SU-DHL-6 (cell line): ENCODE data around the gene SPOCK3.

Experiments used
- H2AFZ ChIP-seq: fragments of 200-600 bp; sonication (generic); 2 replicates; pipeline ENCODE4 v1.6.1; 2014; ENCODE audit warnings: low read depth, mild to moderate bottlenecking, moderate library complexity, mixed read lengths, antibody characterized with exemption, low read length; ENCODE audit not compliant: severe bottlenecking
- H3F3A ChIP-seq: fragments of 200-600 bp; shearing (Covaris generic); 2 replicates; pipeline ENCODE4 v1.6.0; 2016; ENCODE audit warnings: antibody characterized with exemption, mild to moderate bottlenecking; ENCODE audit not compliant: insufficient read depth
- H3K27ac ChIP-seq: fragments of 200-600 bp; sonication (generic); 2 replicates; pipeline ENCODE4 v1.5.1; 2016; ENCODE audit warnings: low read depth, mild to moderate bottlenecking, low read length, moderate library complexity, mixed read lengths
- H3K27me3 ChIP-seq: fragments of 200-600 bp; sonication (generic), shearing (Covaris generic); 2 replicates; pipeline ENCODE4 v1.6.0; 2014; ENCODE audit warnings: mild to moderate bottlenecking, low read length
- H3K36me3 ChIP-seq: fragments of 200-600 bp; sonication (generic); 2 replicates; pipeline ENCODE4 v1.6.1; 2014; ENCODE audit warnings: mild to moderate bottlenecking, low read length, mixed read lengths
- H3K4me2 ChIP-seq: fragments of 300-600, 200-600 bp; shearing (Covaris generic), sonication (generic); 2 replicates; pipeline ENCODE4 v1.6.0; 2014; ENCODE audit warnings: low read length, low read depth, mild to moderate bottlenecking; ENCODE audit not compliant: poor library complexity, severe bottlenecking
- H3K4me3 ChIP-seq: fragments of 200-600 bp; sonication (generic); 2 replicates; pipeline ENCODE4 v1.5.1; 2014; ENCODE audit warnings: antibody characterized with exemption, low read length, mild to moderate bottlenecking, mixed read lengths; ENCODE audit not compliant: insufficient read depth, poor library complexity, severe bottlenecking
- H3K79me2 ChIP-seq: fragments of 200-600 bp; sonication (generic); 2 replicates; pipeline ENCODE4 v1.6.1; 2014; ENCODE audit warnings: mild to moderate bottlenecking, low read length, moderate library complexity; ENCODE audit not compliant: insufficient read depth
- H3K9ac ChIP-seq: fragments of 200-600 bp; sonication (generic); 2 replicates; pipeline ENCODE4 v1.7.0; 2014; ENCODE audit warnings: mild to moderate bottlenecking, low read length
- H3K9me2 ChIP-seq: fragments of 200-600 bp; sonication (generic); replicated peaks from 2 replicates; pipeline ENCODE4 v1.6.1; 2014; ENCODE audit warnings: low read length; ENCODE audit not compliant: insufficient read depth
- H3K9me3 ChIP-seq: fragments of 200-600 bp; sonication (generic); 2 replicates; pipeline ENCODE4 v1.6.1; 2014; ENCODE audit warnings: low read length, mixed read lengths; ENCODE audit not compliant: insufficient read depth
- H4K20me1 ChIP-seq: fragments of 200-600 bp; sonication (generic); 2 replicates; pipeline ENCODE4 v1.6.1; 2014; ENCODE audit warnings: low read depth, mild to moderate bottlenecking, antibody characterized with exemption, low read length, moderate library complexity, mixed read lengths
- CTCF ChIP-seq: fragments of 200-600 bp; sonication (generic); IDR thresholded peaks from one replicate; pipeline ENCODE4 v1.5.1; 2017; ENCODE audit warnings: antibody characterized with exemption, mild to moderate bottlenecking, low read length, moderate library complexity; ENCODE audit not compliant: insufficient read depth, poor library complexity, severe bottlenecking
- EZH2phosphoT487 ChIP-seq: fragments of 200-600 bp; sonication (generic), shearing (Covaris generic); conservative IDR thresholded peaks from 2 replicates; pipeline ENCODE4 v1.6.1; 2018; ENCODE audit warnings: mild to moderate bottlenecking, antibody characterized with exemption, low read length, moderate library complexity, mixed read lengths

SPOCK3 gene

DNA sequence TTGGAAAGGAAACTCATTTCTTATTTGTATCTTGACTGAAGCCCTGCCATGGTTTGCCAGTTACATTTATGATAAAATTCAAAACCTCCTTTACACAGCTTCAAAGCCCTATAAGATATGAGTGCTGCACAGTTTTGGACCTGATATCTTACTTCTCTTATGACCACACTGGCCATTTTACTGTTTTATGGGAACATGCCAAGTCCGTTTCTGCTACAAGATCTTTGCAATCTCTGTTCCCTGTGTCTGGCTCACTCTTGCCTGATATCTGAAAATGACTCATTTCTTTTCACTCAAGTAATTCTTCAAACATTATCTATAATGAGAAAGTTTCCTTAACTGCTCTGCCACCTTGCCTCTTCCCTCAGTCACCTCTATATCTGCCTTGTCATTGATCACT, 247.3 kb downstream of the SPOCK3 start:
- no peak overlapping the region for H3K4me3 ChIP-seq
- peaks cover under 1% of the 10 kb centered on the region for H3K9me3 ChIP-seq
- H3K9me2 ChIP-seq: no peaks in the 10 kb centered on the region
- no peaks in the 10 kb centered on the region for H3K36me3 ChIP-seq
- H2AFZ ChIP-seq: peak overlapping the region; percentile 13
- TF ChIP-seq EZH2phosphoT487: no peak
- TF ChIP-seq CTCF: no peak
- no peak overlapping the region for H3K4me2 ChIP-seq
- no peaks in the 10 kb centered on the region for H3K27me3 ChIP-seq
- H4K20me1 ChIP-seq: no peaks in the 10 kb centered on the region
- H3K9ac ChIP-seq: no peak overlapping the region
- no peaks in the 10 kb centered on the region for H3F3A ChIP-seq
- no peaks in the 10 kb centered on the region for H3K79me2 ChIP-seq
- no peak overlapping the region for H3K27ac ChIP-seq

DNA sequence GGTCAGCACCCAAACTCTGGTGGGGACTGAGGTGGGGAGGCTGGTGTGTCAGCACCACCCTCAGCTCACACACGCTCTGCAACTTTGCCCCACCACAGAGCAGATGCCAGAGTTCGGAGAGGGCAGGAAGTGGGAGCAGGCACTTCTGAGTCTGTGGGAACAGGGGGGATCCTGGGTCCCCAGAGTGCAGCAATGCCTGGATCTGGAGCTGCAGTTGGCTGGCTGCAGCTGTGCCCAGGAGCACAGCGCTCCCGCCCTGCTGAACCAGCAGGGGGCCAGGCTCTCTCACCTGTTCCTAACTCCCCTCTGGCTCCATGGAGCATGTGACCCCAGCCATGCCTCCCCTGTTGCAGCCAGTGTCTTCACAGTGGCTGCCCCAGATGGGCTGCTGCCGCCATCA, 252.4 kb downstream of the SPOCK3 start:
- TF ChIP-seq EZH2phosphoT487 (no peak), CTCF (no peak)
- Histone ChIP-seq H2AFZ (no peak overlapping the region), H3K27me3 (no peaks in the 10 kb centered on the region), H3F3A (no peaks in the 10 kb centered on the region), H3K9me3 (peaks cover 20% of the 10 kb centered on the region), H3K9me2 (no peaks in the 10 kb centered on the region), H3K79me2 (no peaks in the 10 kb centered on the region), H3K36me3 (no peaks in the 10 kb centered on the region), H3K4me3 (no peak overlapping the region), H3K9ac (no peak overlapping the region), H3K27ac (no peak overlapping the region), H3K4me2 (no peak overlapping the region), H4K20me1 (no peaks in the 10 kb centered on the region)

DNA sequence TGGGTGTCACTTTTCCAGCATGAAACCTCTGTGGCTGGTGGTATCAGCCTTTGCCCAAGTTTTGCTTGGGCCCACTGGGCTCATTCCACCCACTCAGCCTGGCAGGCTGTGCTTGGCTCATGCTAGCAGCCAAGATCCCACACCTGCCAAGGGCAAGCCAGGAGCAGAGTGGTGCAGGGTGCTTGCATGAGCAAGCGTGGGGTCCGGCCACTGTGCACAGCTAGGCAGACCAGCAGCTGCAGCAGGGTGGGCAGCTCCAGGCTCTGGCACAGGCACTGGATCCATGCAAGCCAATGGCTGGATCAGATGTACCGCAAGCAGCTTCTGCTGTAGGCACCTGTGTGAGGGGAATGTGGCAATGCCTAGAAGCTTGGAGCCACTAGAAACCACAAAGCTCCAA, 253.9 kb downstream of the SPOCK3 start:
- Histone ChIP-seq H3K9me3 (peaks cover 20% of the 10 kb centered on the region), H3K4me2 (no peak overlapping the region), H3K79me2 (no peaks in the 10 kb centered on the region), H2AFZ (no peak overlapping the region), H3K4me3 (no peak overlapping the region), H4K20me1 (no peaks in the 10 kb centered on the region), H3F3A (no peaks in the 10 kb centered on the region), H3K9ac (no peak overlapping the region), H3K27ac (no peak overlapping the region), H3K27me3 (no peaks in the 10 kb centered on the region), H3K36me3 (no peaks in the 10 kb centered on the region), H3K9me2 (no peaks in the 10 kb centered on the region)
- TF ChIP-seq EZH2phosphoT487: no peak
- no peak for TF ChIP-seq CTCF
